Gastroesophageal sphincter (tissue), 3 donors: ENCODE measurements around the gene FLOT1.

Experiments used
- EP300 ChIP-seq: sonication (generic); formaldehyde crosslinking; IDR thresholded peaks from one replicate; pipeline ENCODE4 v1.6.1; 2017; ENCODE audit warnings: antibody characterized with exemption, mild to moderate bottlenecking
- TF ChIP-seq, protein P1 (sequence below), 4 experiments: fragments of 200-600 bp in 2 of 4; fragments of 450-650 bp in 2 of 4; sonication (generic) in 1 of 4; IDR thresholded peaks; one replicate each; pipeline ENCODE4 v1.5.1; 2017 to 2019; ENCODE audit warnings: antibody characterized with exemption in 4 of 4, mild to moderate bottlenecking in 2 of 4, moderate library complexity in 2 of 4

DNA sequence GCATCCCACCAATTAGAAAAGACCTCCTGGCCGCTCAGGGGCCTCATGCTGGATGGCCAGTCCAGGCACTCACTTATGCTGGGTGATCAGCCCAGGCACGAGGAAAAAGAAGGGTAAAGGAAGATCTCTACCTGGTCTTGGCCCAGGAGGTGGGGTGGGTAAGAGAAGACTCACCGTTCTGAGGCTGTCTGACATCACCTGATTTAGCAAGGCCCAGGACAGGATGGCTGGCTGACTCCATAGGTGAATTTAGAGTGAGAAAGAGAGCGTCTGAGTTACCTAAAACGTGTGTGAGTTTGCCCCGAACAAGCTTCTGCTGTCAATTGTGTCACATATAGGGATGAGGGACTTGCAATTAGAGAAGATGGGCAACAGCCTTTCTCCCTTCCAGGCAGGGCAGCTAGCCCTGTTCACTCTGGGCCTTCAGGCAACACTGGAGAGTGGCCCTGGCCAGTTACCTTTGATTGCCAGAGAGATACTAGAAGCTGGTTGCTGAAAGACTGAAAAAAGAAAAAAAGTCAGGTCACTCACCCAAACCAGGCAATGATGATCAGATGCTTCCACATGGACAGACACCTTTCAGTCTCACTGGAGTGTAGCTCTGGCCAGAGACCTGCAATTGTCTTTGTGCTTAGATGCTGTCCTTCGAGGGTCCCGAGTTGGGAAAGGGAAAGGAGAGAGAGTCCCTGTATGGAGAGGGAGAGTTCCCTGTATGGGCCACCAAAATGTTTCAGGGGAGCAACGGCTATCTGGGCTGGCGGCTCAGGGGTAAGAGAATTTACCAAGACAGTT, 37.6 kb upstream of the FLOT1 start:
- TF ChIP-seq EP300: no peak
- TF ChIP-seq, protein P1, sequence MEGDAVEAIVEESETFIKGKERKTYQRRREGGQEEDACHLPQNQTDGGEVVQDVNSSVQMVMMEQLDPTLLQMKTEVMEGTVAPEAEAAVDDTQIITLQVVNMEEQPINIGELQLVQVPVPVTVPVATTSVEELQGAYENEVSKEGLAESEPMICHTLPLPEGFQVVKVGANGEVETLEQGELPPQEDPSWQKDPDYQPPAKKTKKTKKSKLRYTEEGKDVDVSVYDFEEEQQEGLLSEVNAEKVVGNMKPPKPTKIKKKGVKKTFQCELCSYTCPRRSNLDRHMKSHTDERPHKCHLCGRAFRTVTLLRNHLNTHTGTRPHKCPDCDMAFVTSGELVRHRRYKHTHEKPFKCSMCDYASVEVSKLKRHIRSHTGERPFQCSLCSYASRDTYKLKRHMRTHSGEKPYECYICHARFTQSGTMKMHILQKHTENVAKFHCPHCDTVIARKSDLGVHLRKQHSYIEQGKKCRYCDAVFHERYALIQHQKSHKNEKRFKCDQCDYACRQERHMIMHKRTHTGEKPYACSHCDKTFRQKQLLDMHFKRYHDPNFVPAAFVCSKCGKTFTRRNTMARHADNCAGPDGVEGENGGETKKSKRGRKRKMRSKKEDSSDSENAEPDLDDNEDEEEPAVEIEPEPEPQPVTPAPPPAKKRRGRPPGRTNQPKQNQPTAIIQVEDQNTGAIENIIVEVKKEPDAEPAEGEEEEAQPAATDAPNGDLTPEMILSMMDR (IDR thresholded peaks at IDR 0.05): no peak
